Mammary epithelial cell (primary cell): Measurements from ENCODE around the gene ATXN1.

Source experiments
- EZH2 ChIP-seq: IDR thresholded peaks from 2 replicates; pipeline ENCODE4 v1.6.1; 2012; ENCODE audit warnings: low read length, inconsistent platforms, borderline replicate concordance
- TF ChIP-seq, protein P1 (sequence below), 2 donors: IDR thresholded peaks in 1 of 2; conservative IDR thresholded peaks in 1 of 2; 2 replicates each; pipeline ENCODE4 v1.5.1; 2011 to 2012; ENCODE audit warnings: inconsistent platforms in 2 of 2, low read length in 2 of 2, mild to moderate bottlenecking in 2 of 2, control low read depth in 1 of 2, low read depth in 1 of 2; ENCODE audit not compliant: insufficient read depth in 1 of 2; ENCODE audit errors: extremely low read depth in 1 of 2

DNA sequence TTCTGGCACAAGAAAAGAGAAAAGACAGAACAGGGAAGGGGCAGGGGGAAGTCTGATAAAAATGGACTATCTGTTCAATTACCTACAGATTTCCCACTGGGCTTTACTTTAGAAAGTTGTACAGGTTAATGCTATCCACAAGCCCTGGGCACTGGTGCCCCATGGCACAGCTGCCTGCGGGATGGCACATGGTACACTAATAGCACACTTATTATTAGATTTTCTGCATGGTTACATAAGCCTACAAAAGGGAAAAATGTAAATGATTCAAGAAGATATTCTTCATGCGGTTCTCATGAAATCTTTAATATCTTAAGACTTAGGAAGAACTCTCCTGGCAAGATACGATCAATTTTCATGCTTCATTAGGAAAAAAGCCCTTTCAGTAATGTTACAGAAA, 385.4 kb downstream of the ATXN1 start:
- TF ChIP-seq, protein P1, sequence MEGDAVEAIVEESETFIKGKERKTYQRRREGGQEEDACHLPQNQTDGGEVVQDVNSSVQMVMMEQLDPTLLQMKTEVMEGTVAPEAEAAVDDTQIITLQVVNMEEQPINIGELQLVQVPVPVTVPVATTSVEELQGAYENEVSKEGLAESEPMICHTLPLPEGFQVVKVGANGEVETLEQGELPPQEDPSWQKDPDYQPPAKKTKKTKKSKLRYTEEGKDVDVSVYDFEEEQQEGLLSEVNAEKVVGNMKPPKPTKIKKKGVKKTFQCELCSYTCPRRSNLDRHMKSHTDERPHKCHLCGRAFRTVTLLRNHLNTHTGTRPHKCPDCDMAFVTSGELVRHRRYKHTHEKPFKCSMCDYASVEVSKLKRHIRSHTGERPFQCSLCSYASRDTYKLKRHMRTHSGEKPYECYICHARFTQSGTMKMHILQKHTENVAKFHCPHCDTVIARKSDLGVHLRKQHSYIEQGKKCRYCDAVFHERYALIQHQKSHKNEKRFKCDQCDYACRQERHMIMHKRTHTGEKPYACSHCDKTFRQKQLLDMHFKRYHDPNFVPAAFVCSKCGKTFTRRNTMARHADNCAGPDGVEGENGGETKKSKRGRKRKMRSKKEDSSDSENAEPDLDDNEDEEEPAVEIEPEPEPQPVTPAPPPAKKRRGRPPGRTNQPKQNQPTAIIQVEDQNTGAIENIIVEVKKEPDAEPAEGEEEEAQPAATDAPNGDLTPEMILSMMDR (conservative IDR thresholded peaks at IDR 0.05 in 1 of 2, IDR thresholded peaks at IDR 0.05 in 1 of 2; ENCODE audit: extremely low read depth in 1 of 2, insufficient read depth in 1 of 2, low read depth in 1 of 2, low read length in 2 of 2): no peak
- TF ChIP-seq EZH2: no peak
